IMR-90 (cell line): ENCODE data around the gene BTD.

Experiments
- BHLHE40 ChIP-seq: fragments of 150-350 bp; IDR thresholded peaks from 2 replicates; pipeline ENCODE4 v1.6.1; 2016; ENCODE audit warnings: mild to moderate bottlenecking, low read depth, low read length
- CEBPB ChIP-seq: IDR thresholded peaks from 2 replicates; pipeline ENCODE4 v1.6.1; 2012; ENCODE audit warnings: low read depth, low read length, improper control_type of control experiment
- CTCF ChIP-seq: conservative IDR thresholded peaks from 2 replicates; pipeline ENCODE4 v1.5.1; 2012; ENCODE audit warnings: mild to moderate bottlenecking, low read depth, low read length, improper control_type of control experiment
- ELK1 ChIP-seq: fragments of 150-350 bp; IDR thresholded peaks from 2 replicates; pipeline ENCODE4 v1.6.1; 2016; ENCODE audit warnings: low read depth, mild to moderate bottlenecking, low read length, moderate library complexity, borderline replicate concordance
- MAZ ChIP-seq: IDR thresholded peaks from 2 replicates; pipeline ENCODE4 v1.6.1; 2012; ENCODE audit warnings: low read depth, mild to moderate bottlenecking, low read length, improper control_type of control experiment, moderate library complexity, borderline replicate concordance
- NFE2L2 ChIP-seq: fragments of 150-350 bp; IDR thresholded peaks from 2 replicates; pipeline ENCODE4 v1.6.1; 2016; ENCODE audit warnings: low read depth, mild to moderate bottlenecking, low read length
- POLR2A ChIP-seq: IDR thresholded peaks from 2 replicates; pipeline ENCODE4 v1.6.1; 2012; ENCODE audit warnings: mild to moderate bottlenecking, low read depth, low read length
- RFX5 ChIP-seq: IDR thresholded peaks from 2 replicates; pipeline ENCODE4 v1.8.0; 2012; ENCODE audit warnings: low read depth, mild to moderate bottlenecking, low read length, moderate library complexity
- SMC3 ChIP-seq: fragments of 150-350 bp; IDR thresholded peaks from 2 replicates; pipeline ENCODE4 v1.6.1; 2016; ENCODE audit warnings: low read depth, mild to moderate bottlenecking, antibody characterized with exemption, low read length, moderate library complexity
- USF2 ChIP-seq: fragments of 150-350 bp; IDR thresholded peaks from 2 replicates; pipeline ENCODE4 v1.6.1; 2017; ENCODE audit warnings: mild to moderate bottlenecking, antibody characterized with exemption, low read length, low read depth

- TF ChIP-seq RFX5 = no peak
- no peak for TF ChIP-seq MAZ
- no peak for TF ChIP-seq CTCF
- no peak for TF ChIP-seq NFE2L2
- no peak for TF ChIP-seq BHLHE40
- no peak for TF ChIP-seq POLR2A
- TF ChIP-seq USF2 = no peak
- no peak for TF ChIP-seq ELK1
- TF ChIP-seq CEBPB = no peak
- TF ChIP-seq SMC3 = no peak
Observed at GRCh38 chr3:15592968-15593367, 8.6 kb upstream of the BTD start.
